ENCODE measurements around the gene PIK3C3.

The PIK3C3 gene

DNA sequence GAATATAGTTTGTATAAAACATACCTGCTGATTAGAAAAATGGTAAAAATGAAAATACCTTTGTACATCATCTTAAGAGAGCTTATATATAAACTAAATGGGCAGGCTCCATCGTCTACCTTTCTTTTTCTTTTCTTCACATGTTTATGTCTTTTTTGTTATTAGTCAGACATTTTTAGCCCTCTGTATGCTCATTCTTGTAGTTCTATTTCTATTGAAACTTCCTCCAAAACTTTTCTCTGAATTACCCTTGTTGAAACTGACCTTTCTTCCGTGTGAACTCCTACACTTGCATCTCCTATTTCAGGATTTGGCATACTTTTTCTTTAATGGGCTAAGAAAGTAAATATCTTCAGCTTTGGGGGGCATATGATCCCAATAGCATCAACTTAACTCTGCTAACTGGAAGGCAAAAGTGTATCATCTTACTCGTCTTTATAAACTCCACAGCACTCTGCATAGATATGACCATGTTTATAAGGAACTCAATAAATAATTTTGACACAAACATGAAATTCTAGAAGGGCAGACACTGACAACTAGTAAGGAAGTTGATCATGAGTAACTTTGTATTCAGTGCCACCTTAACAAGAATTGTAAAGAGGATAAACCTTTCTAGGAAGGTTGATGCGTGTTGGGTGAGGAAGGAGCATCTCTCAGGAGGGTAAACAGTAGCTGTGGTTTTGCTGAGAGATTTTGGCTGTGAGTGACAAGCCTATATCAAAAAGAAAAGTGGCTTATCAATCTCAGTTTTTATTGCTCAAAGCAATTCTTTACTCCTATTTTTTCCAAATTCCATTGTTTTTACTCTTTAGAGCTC, 127.6 kb downstream of the PIK3C3 start:
- in situ Hi-C loops (cut with HindIII; ENCODE audit: low sequenced_read_pairs) = no loop called here

DNA sequence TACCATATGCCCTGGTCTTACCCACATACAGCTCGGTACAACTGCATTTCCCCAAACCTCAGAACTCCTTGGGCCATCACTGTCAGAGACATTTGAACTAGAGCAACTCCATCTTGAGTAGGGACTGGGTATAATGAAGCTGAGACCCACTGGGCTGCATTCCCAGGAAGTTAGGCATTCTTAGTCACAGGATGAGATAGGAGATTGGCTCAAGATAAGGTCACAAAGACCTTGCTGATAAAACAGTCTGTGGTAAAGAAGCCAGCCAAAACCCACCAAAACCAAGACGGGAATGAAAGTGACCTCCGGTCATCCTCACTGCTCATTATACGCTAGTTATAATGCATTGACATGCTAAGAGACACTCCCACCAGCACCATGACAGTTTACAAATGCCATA, 131.3 kb downstream of the PIK3C3 start:
- in situ Hi-C loops (cut with HindIII; ENCODE audit: low sequenced_read_pairs) = no loop called here
- H3K4me3 ChIP-seq (ENCODE audit: low read depth, low read length) = no peak overlapping the region
- no peak for DNase-seq (ENCODE audit: low read depth)
- TF ChIP-seq, protein P1, sequence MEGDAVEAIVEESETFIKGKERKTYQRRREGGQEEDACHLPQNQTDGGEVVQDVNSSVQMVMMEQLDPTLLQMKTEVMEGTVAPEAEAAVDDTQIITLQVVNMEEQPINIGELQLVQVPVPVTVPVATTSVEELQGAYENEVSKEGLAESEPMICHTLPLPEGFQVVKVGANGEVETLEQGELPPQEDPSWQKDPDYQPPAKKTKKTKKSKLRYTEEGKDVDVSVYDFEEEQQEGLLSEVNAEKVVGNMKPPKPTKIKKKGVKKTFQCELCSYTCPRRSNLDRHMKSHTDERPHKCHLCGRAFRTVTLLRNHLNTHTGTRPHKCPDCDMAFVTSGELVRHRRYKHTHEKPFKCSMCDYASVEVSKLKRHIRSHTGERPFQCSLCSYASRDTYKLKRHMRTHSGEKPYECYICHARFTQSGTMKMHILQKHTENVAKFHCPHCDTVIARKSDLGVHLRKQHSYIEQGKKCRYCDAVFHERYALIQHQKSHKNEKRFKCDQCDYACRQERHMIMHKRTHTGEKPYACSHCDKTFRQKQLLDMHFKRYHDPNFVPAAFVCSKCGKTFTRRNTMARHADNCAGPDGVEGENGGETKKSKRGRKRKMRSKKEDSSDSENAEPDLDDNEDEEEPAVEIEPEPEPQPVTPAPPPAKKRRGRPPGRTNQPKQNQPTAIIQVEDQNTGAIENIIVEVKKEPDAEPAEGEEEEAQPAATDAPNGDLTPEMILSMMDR (IDR thresholded peaks at IDR 0.05; ENCODE audit: low read depth, low read length, missing control alignments) = no peak

More for the DNA sequence above, 127.6 kb downstream of the PIK3C3 start:
- TF ChIP-seq, protein P1 (IDR thresholded peaks at IDR 0.05; ENCODE audit: low read depth, low read length, missing control alignments) = no peak
- no peak overlapping the region for H3K4me3 ChIP-seq (ENCODE audit: low read depth, low read length)
- DNase-seq (ENCODE audit: low read depth) = no peak

DNA sequence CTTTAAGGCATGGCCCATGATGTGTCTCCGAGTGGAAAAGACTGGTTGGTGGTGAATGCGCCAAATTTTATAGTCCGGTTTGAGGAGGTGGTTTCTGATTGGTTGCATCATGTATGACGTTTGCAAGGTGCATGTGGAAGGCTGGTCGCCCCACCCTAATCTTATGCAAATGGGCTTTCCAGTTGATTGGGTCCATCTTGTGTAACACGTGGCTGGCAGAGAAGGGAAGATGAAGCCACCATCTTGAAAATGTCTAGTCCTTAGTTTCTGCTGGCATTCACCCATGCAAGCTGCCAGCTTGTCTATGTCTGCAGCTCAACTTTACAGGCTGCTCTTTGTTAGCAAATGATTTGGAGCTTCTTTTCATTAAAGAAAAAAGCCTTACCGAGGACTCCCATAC, 132.2 kb downstream of the PIK3C3 start:
- in situ Hi-C loops (cut with HindIII; ENCODE audit: low sequenced_read_pairs) = no loop called here
- TF ChIP-seq, protein P1 (IDR thresholded peaks at IDR 0.05; ENCODE audit: low read depth, low read length, missing control alignments) = no peak
- no peak overlapping the region for H3K4me3 ChIP-seq (ENCODE audit: low read depth, low read length)

DNA sequence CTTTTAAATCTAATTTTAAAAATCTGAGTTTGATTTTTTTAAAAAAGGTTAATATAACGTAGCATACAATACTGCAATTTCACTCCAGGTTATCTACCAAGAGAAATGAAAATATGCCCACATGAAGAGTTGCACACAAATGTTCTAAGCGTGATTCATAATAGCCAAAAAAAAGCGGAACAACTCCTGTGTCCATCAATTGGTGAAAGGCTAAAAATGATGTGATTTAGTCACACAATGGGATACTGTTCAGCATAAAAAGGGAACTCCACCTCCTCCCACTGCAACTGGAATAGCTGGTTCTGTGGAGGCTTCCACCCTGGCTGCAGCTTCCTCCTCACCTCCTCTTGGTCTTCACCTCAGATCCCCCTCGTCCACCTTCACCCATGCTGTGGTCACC, 132.8 kb downstream of the PIK3C3 start:
- TF ChIP-seq, protein P1 (IDR thresholded peaks at IDR 0.05; ENCODE audit: low read depth, low read length, missing control alignments) = no peak
- DNase-seq (ENCODE audit: low read depth) = no peak
- in situ Hi-C loops (cut with HindIII; ENCODE audit: low sequenced_read_pairs) = no loop called here
- H3K4me3 ChIP-seq (ENCODE audit: low read depth, low read length) = no peak overlapping the region

More for the DNA sequence above, 132.2 kb downstream of the PIK3C3 start:
- no peak for DNase-seq (ENCODE audit: low read depth)

DNA sequence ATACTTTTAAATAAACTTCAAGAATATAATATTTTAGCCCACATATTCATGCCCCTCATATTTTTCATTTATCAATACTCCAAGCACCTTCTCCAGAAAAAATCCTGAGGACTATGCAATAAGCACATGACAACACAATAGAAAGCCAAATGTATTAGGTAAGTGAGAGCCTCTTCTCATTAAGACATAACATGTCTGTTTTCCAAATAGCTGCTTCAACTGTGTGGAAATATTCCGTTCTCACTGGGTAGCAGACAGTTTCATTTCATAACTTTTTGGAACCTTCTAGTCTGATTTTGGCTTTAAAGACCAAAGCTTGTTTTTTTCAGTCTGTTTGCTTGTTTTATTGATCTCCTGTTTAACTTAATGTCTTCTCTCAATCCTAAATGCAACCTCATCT, 137.8 kb downstream of the PIK3C3 start:
- TF ChIP-seq, protein P1 (IDR thresholded peaks at IDR 0.05; ENCODE audit: low read depth, low read length, missing control alignments) = no peak
- in situ Hi-C loops (cut with HindIII; ENCODE audit: low sequenced_read_pairs) = no loop called here
- H3K4me3 ChIP-seq (ENCODE audit: low read depth, low read length) = no peak overlapping the region
- no peak for DNase-seq (ENCODE audit: low read depth)

DNA sequence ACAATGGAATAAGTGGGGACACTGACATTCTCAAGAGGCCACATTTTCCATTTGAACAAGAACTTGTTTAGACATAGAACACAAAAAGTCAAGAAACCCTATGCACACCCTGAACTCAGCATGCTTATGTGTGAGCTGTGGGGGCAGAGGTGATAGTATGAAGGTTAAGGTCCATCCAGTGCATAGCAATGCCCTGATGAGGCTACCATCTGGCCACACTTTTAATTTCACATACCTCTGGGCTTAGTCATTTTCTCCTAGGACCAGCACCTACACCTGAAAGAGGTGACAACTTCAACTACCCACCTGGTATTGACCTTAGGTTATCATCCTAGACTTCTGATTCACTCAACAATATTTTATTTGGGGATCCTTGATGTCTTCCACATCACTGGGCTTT, 139.8 kb downstream of the PIK3C3 start:
- no peak overlapping the region for H3K4me3 ChIP-seq (ENCODE audit: low read depth, low read length)
- DNase-seq (ENCODE audit: low read depth) = no peak
- TF ChIP-seq, protein P1 (IDR thresholded peaks at IDR 0.05; ENCODE audit: low read depth, low read length, missing control alignments) = no peak
- in situ Hi-C loops (cut with HindIII; ENCODE audit: low sequenced_read_pairs) = no loop called here

Data from astrocyte of the cerebellum (primary cell).